Measurements from ENCODE around the gene NR3C1.

The NR3C1 gene

GRCh38 chr5:143302341-143303045, 101.0 kb downstream of the NR3C1 start:
- DNase-seq = no peak

GRCh38 chr5:143297756-143298155, 105.7 kb downstream of the NR3C1 start:
- no peak for DNase-seq

- no peak for DNase-seq
Measured at GRCh38 chr5:143290125-143290524, 113.4 kb downstream of the NR3C1 start.

GRCh38 chr5:143284521-143284920, 119.0 kb downstream of the NR3C1 start:
- DNase-seq = no peak

DNA sequence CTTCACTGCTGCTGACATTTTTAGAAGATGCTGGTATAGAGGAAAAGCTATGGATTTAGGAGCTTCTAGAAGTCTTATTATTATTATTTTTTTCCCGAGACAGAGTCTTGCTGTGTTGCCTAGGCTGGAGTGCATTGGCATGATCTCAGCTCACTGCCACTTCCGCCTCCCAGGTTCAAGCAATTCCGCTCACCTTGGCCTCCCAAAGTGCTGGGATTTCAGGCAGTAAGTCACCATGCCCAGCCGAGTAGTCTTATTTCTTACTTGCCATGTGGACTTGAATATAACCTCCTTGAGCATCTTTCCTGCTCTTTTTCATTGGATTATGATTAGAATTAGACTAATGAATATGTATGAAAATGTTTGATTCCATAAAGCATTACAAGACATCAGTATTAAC, 119.5 kb downstream of the NR3C1 start:
- no peak for DNase-seq

GRCh38 chr5:143281226-143281625, 122.3 kb downstream of the NR3C1 start:
- DNase-seq = no peak

- DNase-seq = no peak
Measured at GRCh38 chr5:143279698-143280097, 123.8 kb downstream of the NR3C1 start.

DNA sequence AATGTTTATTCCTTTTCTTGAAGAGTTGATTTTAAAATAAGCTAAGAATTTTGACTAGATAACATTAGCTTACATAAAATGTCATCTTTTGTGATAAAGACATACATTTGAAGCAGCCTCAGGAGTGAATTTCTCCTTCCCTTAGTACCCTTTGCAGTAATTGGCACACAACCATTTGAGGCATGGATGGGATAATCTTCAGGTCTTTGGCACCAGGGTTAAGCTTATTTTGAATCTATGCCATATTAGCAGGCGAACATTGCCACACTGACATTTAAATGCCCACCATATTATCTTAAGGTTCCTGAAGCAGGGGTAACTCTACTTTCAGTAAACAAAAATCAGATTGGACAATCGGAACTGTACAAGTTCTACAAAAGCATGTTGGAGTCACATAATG, 126.0 kb downstream of the NR3C1 start:
- DNase-seq = no peak

DNA sequence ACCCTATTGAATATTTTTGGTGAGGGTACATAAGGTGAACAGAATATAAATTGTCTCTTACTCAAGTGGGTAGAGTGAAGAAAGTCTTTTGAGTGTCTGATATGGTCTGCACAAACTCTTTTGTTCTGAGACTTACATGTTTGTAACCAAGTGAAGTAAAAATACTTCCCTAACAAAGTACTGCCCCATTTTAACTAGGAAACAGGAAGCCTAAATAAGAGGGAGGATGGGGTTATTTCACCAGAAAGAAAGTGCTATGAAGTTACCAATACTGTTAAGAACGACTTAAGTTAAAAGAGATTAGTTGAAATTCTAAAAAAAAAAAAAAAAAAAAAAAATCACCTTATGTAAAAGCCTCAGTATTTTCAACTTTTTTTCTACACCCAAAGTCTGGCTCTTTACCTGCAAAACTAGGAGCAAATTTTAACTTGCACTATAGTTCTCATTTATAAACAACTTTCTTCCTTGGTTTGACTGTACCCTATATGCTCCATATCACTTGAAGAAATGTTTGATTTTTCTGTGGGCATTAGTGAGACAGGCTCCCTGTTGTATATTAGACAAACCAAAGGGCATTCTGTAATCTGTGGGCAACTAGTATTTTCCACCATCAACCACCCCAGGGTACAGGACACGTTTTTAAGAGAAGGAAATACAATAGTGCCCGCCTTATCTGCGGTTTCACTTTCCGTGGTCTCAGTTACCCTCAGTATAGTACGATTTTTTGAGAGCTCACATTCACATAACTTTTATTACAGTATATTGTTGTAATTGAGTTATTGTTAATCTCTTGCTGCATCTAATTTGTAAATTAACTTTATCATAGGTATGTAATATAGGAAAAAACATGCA, 127.7 kb downstream of the NR3C1 start:
- no peak for DNase-seq

DNA sequence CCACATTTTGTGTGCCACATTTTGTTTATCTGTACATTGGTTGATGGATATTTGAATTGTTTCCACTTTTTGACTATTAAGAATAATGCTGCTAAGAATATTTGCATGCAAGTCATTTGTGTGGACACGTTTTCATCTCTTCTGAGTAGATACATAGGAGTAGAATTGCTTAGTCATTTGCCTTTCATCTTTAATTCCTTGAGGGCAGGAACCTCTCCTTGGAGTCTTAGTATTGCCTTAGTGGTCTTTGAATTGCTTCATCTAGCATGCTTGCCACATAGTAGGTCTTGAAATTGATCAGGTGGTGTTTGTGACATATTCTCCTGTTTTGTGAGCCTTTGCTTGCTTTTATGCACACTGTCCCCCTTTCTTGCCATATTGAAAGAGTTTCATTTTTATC, 128.5 kb downstream of the NR3C1 start:
- no peak for DNase-seq

DNA sequence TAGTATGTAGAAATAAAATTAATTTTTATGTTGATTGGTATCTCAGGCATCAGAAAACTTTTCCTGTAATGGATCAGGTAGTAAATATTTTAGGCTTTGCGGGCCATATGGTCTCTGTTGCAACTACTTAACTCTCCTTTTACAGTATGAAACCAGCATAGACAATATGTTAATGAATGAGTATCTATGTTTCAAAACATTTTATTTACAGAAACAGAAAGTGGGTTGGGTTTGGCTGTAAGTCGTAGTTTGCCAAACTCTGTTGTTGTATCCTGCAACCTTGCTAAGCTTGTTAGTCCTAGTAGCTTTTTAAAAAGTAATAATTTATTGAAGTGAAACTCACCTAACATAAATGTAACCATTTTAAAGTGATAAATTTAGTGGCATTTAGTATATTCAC, 132.1 kb downstream of the NR3C1 start:
- DNase-seq = no peak

- DNase-seq = no peak
Measured at GRCh38 chr5:143268388-143268787, 135.1 kb downstream of the NR3C1 start.

DNA sequence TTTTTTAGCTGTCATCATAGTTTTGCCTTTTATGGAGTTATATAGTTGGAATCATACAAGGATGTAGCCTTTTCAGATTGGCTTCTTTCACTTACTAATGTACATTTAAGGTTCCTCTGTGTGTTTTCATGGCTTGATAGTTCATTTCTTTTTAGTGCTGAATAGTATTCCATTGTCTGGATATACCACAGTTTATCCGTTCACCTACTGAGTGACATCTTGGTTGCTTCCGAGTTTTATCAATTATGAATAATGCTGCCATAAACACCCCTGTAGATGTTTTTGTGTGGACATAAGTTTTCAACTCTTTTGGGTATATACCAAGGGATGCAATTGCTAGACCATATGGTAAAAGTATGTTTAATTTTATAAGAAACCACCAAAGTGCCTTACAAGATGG, 136.3 kb downstream of the NR3C1 start:
- no peak for DNase-seq

GRCh38 chr5:143265995-143266394, 137.5 kb downstream of the NR3C1 start:
- no peak for DNase-seq

- DNase-seq = no peak
Measured at GRCh38 chr5:143263272-143263810, 140.1 kb downstream of the NR3C1 start.

DNA sequence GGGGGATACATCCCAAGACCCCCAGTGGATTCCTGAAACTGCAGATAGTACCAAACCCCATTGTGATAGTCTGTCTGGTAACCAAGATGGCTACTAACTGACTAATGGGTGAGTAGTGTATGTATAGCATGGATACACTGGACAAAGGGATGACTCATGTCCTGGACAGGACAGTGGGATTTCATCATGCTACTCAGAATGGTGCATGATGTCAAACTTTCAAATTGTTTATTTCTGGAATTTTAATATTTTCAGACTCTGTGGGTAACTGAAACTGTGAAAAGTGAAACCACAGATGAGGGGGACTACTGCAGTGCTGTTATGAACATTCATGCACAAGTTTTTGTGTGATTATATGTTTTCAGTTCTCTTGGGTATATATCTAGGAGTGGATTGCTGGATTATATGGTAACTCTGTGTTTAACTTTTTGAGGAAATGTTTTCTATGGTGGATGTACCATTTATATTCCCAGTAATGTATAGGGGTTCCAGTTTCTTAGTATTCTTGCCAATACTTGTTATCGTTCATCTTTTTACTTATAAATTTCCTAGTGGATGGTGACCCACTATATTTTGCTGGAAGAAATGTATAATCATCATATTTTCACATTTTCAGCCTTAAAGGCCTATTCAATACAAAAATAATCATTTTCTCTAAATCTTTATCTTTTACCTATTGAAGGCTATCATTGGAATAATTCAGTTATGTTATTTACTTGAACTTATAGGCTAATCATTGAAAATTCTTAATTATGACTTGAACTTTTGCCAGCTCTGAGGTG, 140.9 kb downstream of the NR3C1 start:
- no peak for DNase-seq

GRCh38 chr5:143261748-143262392, 141.6 kb downstream of the NR3C1 start:
- no peak for DNase-seq

DNA sequence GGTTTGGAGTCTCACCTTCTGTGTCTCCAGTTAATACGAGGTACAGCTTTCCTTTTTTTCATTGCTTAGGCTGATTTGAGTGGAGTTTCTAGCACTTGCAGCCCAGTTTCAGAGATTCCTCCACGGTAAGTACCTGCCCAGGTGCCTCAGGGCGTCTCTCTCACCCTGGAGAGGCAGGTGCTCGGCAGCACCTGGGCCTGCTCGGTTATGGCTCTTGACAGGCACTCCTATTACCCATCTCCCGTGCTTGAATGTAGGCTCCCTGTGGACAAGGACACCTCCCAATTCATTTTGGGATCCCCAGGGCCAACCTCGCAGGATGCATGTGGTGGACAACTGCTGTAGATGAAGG, 144.3 kb downstream of the NR3C1 start:
- no peak for DNase-seq

DNA sequence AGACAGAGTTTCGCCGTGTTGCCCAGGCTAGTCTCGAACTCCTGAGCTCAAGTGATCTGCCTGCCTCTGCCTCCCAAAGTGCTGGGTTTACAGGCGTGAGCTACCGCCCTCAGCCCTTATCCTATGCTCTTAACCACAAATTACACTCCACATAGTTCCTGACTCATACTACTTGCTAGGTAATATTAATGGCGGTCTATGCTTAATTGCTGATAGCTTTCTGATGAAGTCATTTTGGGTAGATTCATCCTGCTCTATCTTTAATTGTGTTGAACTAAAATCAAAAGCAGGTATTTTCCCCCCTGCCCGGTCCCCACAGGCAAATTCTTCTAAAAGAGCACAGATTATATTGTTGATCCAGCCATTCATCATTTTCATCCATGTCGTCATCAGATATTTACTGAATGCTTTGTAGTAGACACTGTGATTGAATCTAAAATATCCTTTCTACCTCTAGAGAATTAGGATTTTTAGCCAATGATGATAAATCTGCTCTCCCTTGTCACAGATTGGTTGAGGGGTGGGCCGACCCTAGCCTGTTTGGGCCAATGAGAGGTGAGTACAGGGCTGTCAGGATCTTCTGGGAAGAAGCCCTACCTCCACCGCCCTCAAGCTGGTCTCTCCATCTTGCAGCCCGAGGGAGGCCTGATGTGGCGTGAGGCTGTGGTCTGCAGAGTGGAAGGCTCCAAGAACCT, 144.8 kb downstream of the NR3C1 start:
- no peak for DNase-seq

GRCh38 chr5:143254819-143255218, 148.7 kb downstream of the NR3C1 start:
- DNase-seq = no peak

DNA sequence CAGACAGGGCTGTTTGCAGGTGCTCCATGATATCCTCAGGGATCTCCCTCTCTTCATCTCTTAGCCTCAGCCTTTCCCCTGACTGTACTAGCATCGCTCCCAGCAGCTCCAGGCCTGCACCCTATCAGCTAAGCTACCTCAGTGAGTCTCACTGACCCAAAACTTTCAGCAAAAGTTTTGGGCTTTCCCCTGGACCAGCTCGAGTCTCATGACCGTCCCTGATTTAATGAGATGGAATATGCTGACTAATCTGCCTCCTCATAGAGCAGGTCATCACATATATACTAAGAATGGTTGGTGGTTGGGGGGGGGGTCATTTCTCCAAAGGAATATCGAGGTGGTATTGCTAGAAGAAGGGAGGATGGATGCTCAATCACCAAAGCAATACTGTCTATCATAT, 151.5 kb downstream of the NR3C1 start:
- DNase-seq = no peak

DNA sequence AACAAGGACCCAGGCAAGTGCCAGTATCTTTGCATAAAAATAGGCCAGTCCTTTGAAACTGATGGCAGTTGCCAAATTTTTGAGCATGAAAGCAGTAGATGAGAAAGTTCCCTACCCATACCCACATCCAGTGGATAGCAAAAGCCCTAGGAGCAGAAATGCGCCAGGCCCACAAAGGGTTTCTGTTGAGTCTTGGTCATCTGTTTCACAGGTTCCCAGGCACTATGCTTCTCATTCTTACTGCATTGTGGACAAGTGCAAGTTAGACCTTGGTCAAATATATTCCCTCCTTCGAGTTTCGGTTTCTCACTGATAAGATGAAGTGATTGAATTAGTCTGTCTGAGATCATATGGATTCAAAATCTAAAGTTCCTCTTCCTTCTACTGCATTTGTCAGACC, 152.3 kb downstream of the NR3C1 start:
- DNase-seq = no peak

All from stimulated activated CD4-positive, alpha-beta T cell treated with anti-CD3 and anti-CD28 coated beads, Interleukin-4, amount 100 ng/mL, for 4 hours (primary cell).